Measurements from ENCODE around the gene CAPN9.
A peak's percentile ranks its signal among the peaks of the same experiment; 100 is the strongest.

CAPN9 gene

GRCh38 chr1:230747890-230748800 is 957 bp downstream of the CAPN9 start:
- Histone ChIP-seq H3F3A (ENCODE audit: control insufficient read depth, insufficient read depth) (no peaks in the 10 kb centered on the region), H3K4me2 (ENCODE audit: low read length) (no peak overlapping the region), H3K9me2 (replicated peaks; ENCODE audit: control insufficient read depth, low read length) (no peaks in the 10 kb centered on the region), H3K9me3 (ENCODE audit: control insufficient read depth, insufficient read depth, low read length) (no peaks in the 10 kb centered on the region), H3K27ac (ENCODE audit: low read depth, low read length) (no peak overlapping the region), H3K4me3 (ENCODE audit: low read length) (no peak overlapping the region), H3K79me2 (ENCODE audit: control insufficient read depth, low read length) (no peaks in the 10 kb centered on the region), H4K20me1 (ENCODE audit: control insufficient read depth, insufficient read depth, low read depth, low read length) (no peaks in the 10 kb centered on the region), H3K27me3 (ENCODE audit: control insufficient read depth, low read length) (no peaks in the 10 kb centered on the region), H3K36me3 (ENCODE audit: control insufficient read depth, low read length) (no peaks in the 10 kb centered on the region), H3K4me1 (ENCODE audit: control insufficient read depth, low read length) (peaks cover 10% of the 10 kb centered on the region)
- TF ChIP-seq, protein P1, sequence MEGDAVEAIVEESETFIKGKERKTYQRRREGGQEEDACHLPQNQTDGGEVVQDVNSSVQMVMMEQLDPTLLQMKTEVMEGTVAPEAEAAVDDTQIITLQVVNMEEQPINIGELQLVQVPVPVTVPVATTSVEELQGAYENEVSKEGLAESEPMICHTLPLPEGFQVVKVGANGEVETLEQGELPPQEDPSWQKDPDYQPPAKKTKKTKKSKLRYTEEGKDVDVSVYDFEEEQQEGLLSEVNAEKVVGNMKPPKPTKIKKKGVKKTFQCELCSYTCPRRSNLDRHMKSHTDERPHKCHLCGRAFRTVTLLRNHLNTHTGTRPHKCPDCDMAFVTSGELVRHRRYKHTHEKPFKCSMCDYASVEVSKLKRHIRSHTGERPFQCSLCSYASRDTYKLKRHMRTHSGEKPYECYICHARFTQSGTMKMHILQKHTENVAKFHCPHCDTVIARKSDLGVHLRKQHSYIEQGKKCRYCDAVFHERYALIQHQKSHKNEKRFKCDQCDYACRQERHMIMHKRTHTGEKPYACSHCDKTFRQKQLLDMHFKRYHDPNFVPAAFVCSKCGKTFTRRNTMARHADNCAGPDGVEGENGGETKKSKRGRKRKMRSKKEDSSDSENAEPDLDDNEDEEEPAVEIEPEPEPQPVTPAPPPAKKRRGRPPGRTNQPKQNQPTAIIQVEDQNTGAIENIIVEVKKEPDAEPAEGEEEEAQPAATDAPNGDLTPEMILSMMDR (IDR thresholded peaks at IDR 0.05; ENCODE audit: low read depth, low read length, poor library complexity, severe bottlenecking), result no peak
- no peak for TF ChIP-seq EZH2phosphoT487 (IDR thresholded peaks at IDR 0.05; ENCODE audit: borderline replicate concordance, low read length)

DNA sequence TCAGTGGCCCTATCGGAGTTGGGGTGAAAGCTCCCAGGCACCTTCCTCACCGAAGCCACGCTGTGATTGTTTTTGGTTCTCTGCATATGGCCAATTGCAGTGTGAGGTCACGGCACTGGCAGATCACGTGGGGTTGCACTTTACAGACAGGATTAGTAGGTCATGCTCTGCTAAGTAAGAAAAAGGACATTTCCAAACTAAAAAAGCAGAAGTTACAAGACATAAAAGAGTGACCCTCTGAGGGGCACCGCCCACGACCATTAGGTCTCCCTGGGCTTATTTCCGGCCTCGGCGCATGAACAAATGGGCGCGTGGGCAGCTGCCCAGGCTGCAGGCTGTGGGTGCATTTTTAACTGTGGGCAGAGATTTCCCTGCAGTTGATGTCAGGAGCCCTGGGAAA is 2.0 kb downstream of the CAPN9 start:
- Histone ChIP-seq H3K79me2 (ENCODE audit: control insufficient read depth, low read length) (no peaks in the 10 kb centered on the region), H3K27ac (ENCODE audit: low read depth, low read length) (no peak overlapping the region), H3K27me3 (ENCODE audit: control insufficient read depth, low read length) (no peaks in the 10 kb centered on the region), H3K9me3 (ENCODE audit: control insufficient read depth, insufficient read depth, low read length) (no peaks in the 10 kb centered on the region), H3K4me3 (ENCODE audit: low read length) (no peak overlapping the region), H3K9me2 (replicated peaks; ENCODE audit: control insufficient read depth, low read length) (no peaks in the 10 kb centered on the region), H3F3A (ENCODE audit: control insufficient read depth, insufficient read depth) (no peaks in the 10 kb centered on the region), H3K4me1 (ENCODE audit: control insufficient read depth, low read length) (peaks cover 17% of the 10 kb centered on the region), H4K20me1 (ENCODE audit: control insufficient read depth, insufficient read depth, low read depth, low read length) (no peaks in the 10 kb centered on the region), H3K36me3 (ENCODE audit: control insufficient read depth, low read length) (no peaks in the 10 kb centered on the region), H3K4me2 (ENCODE audit: low read length) (0 out of 2 replicates have a peak overlapping the region, but pooled peaks have one; percentile 5)
- TF ChIP-seq EZH2phosphoT487 (IDR thresholded peaks at IDR 0.05; ENCODE audit: borderline replicate concordance, low read length), result no peak
- TF ChIP-seq, protein P1 (IDR thresholded peaks at IDR 0.05; ENCODE audit: low read depth, low read length, poor library complexity, severe bottlenecking), result no peak

GRCh38 chr1:230749635-230750034 is 2.4 kb downstream of the CAPN9 start:
- Histone ChIP-seq H3K27me3 (ENCODE audit: control insufficient read depth, low read length) (no peaks in the 10 kb centered on the region), H3K27ac (ENCODE audit: low read depth, low read length) (no peak overlapping the region), H3K36me3 (ENCODE audit: control insufficient read depth, low read length) (no peaks in the 10 kb centered on the region), H3K4me3 (ENCODE audit: low read length) (no peak overlapping the region), H3K9me2 (replicated peaks; ENCODE audit: control insufficient read depth, low read length) (no peaks in the 10 kb centered on the region), H3K79me2 (ENCODE audit: control insufficient read depth, low read length) (no peaks in the 10 kb centered on the region), H3K4me2 (ENCODE audit: low read length) (no peak overlapping the region), H3F3A (ENCODE audit: control insufficient read depth, insufficient read depth) (no peaks in the 10 kb centered on the region), H4K20me1 (ENCODE audit: control insufficient read depth, insufficient read depth, low read depth, low read length) (no peaks in the 10 kb centered on the region), H3K9me3 (ENCODE audit: control insufficient read depth, insufficient read depth, low read length) (no peaks in the 10 kb centered on the region), H3K4me1 (ENCODE audit: control insufficient read depth, low read length) (peaks cover 17% of the 10 kb centered on the region)
- TF ChIP-seq EZH2phosphoT487 (IDR thresholded peaks at IDR 0.05; ENCODE audit: borderline replicate concordance, low read length), result no peak
- TF ChIP-seq, protein P1 (IDR thresholded peaks at IDR 0.05; ENCODE audit: low read depth, low read length, poor library complexity, severe bottlenecking), result no peak
